HEK293 (cell line): ENCODE measurements around the gene PZP.

ENCODE experiments used
- CTCF ChIA-PET: fragments of 350-600 bp; formaldehyde crosslinking; extraction: SDS; loops from one replicate; lab custom pipeline; 2021; ENCODE audit warnings: antibody characterized with exemption; lab: Yijun Ruan, JAX
- POLR2A ChIA-PET: fragments of 300-600 bp; formaldehyde crosslinking; extraction: SDS; loops from one replicate; lab custom pipeline; 2020; ENCODE audit warnings: antibody characterized with exemption, inconsistent platforms; lab: Yijun Ruan, JAX
- H3K27ac ChIP-seq: fragments of 200-500 bp; sonication (Bioruptor generic); 2 replicates; pipeline ENCODE4 v1.5.1; 2014; ENCODE audit warnings: low read depth, low read length, control low read depth, inconsistent platforms; ENCODE audit errors: extremely low read depth
- H3K36me3 ChIP-seq, 2 experiments: fragments of 200-500 bp in 1 of 2; sonication (Bioruptor generic) in 1 of 2; 1 replicate in 1 of 2; 2 replicates in 1 of 2; pipeline ENCODE4 v1.5.1; 2014 to 2017; ENCODE audit warnings: inconsistent platforms in 2 of 2, low read length in 2 of 2; ENCODE audit not compliant: control insufficient read depth in 2 of 2, insufficient read depth in 1 of 2
- H3K4me1 ChIP-seq: fragments of 200-500 bp; sonication (Bioruptor generic); 2 replicates; pipeline ENCODE4 v1.5.1; 2014; ENCODE audit warnings: mild to moderate bottlenecking, low read length, inconsistent platforms; ENCODE audit not compliant: control insufficient read depth, insufficient read depth
- H3K4me3 ChIP-seq: 2 replicates; pipeline ENCODE4 v1.5.1; 2011; ENCODE audit warnings: low read depth, mild to moderate bottlenecking, control low read depth, low read length, moderate library complexity
- H3K9me3 ChIP-seq: fragments of 200-500 bp; sonication (Bioruptor generic); 2 replicates; pipeline ENCODE4 v1.5.1; 2014; ENCODE audit warnings: low read depth, low read length, inconsistent platforms; ENCODE audit not compliant: control insufficient read depth, insufficient read depth
- BCL11A ChIP-seq: fragments of 450-650 bp; formaldehyde crosslinking; IDR thresholded peaks from 2 replicates; pipeline ENCODE4 v1.5.1; 2016; ENCODE audit warnings: low read depth, missing biosample characterization, missing genetic modification characterization
- GFI1B ChIP-seq: fragments of 450-650 bp; formaldehyde crosslinking; IDR thresholded peaks from 2 replicates; pipeline ENCODE4 v1.5.1; 2016; ENCODE audit warnings: missing biosample characterization, missing genetic modification characterization
- PRDM2 ChIP-seq: fragments of 450-650 bp; formaldehyde crosslinking; IDR thresholded peaks from 2 replicates; pipeline ENCODE4 v1.5.1; 2016; ENCODE audit warnings: missing biosample characterization, missing genetic modification characterization, borderline replicate concordance
- YY1 ChIP-seq: fragments of 450-650 bp; formaldehyde crosslinking; IDR thresholded peaks from 2 replicates; pipeline ENCODE4 v1.5.1; 2018; ENCODE audit warnings: missing biosample characterization, missing genetic modification characterization
- ZNF157 ChIP-seq: fragments of 450-650 bp; formaldehyde crosslinking; IDR thresholded peaks from 2 replicates; pipeline ENCODE4 v1.5.1; 2016; ENCODE audit warnings: missing biosample characterization, missing genetic modification characterization
- ZNF202 ChIP-seq: fragments of 450-650 bp; formaldehyde crosslinking; IDR thresholded peaks from 2 replicates; pipeline ENCODE4 v1.5.1; 2016; ENCODE audit warnings: missing biosample characterization, missing genetic modification characterization, borderline replicate concordance
- ZNF24 ChIP-seq: fragments of 450-650 bp; formaldehyde crosslinking; IDR thresholded peaks from 2 replicates; pipeline ENCODE4 v1.5.1; 2016; ENCODE audit warnings: missing biosample characterization, missing genetic modification characterization
- ZNF266 ChIP-seq: fragments of 450-650 bp; formaldehyde crosslinking; IDR thresholded peaks from 2 replicates; pipeline ENCODE4 v1.5.1; 2016; ENCODE audit warnings: missing biosample characterization, missing genetic modification characterization, low read depth
- ZNF350 ChIP-seq: fragments of 450-650 bp; formaldehyde crosslinking; IDR thresholded peaks from 2 replicates; pipeline ENCODE4 v1.5.0; 2017; ENCODE audit warnings: missing biosample characterization, mild to moderate bottlenecking, missing genetic modification characterization
- ZNF37A ChIP-seq: fragments of 450-650 bp; IDR thresholded peaks from 2 replicates; pipeline ENCODE4 v1.5.1; 2018; ENCODE audit warnings: missing biosample characterization, missing genetic modification characterization
- ZNF391 ChIP-seq: fragments of 450-650 bp; formaldehyde crosslinking; IDR thresholded peaks from 2 replicates; pipeline ENCODE4 v1.5.1; 2016; ENCODE audit warnings: low read depth, missing biosample characterization, missing genetic modification characterization, borderline replicate concordance
- ZNF404 ChIP-seq: fragments of 450-650 bp; formaldehyde crosslinking; IDR thresholded peaks from 2 replicates; pipeline ENCODE4 v1.5.1; 2017; ENCODE audit warnings: missing biosample characterization, missing genetic modification characterization
- ZNF548 ChIP-seq: fragments of 450-650 bp; formaldehyde crosslinking; IDR thresholded peaks from 2 replicates; pipeline ENCODE4 v1.5.1; 2016; ENCODE audit warnings: missing biosample characterization, missing genetic modification characterization
- ZNF549 ChIP-seq: fragments of 450-650 bp; IDR thresholded peaks from 2 replicates; pipeline ENCODE4 v1.5.1; 2018; ENCODE audit warnings: missing biosample characterization, missing genetic modification characterization, mild to moderate bottlenecking, inconsistent platforms, moderate library complexity
- ZNF555 ChIP-seq: fragments of 450-650 bp; formaldehyde crosslinking; conservative IDR thresholded peaks from 2 replicates; pipeline ENCODE4 v1.5.1; 2017; ENCODE audit warnings: missing biosample characterization, mild to moderate bottlenecking, missing genetic modification characterization, inconsistent platforms
- ZNF639 ChIP-seq: fragments of 450-650 bp; formaldehyde crosslinking; IDR thresholded peaks from 2 replicates; pipeline ENCODE4 v1.5.1; 2016; ENCODE audit warnings: missing biosample characterization, missing genetic modification characterization
- ZNF654 ChIP-seq: fragments of 450-650 bp; formaldehyde crosslinking; IDR thresholded peaks from 2 replicates; pipeline ENCODE4 v1.5.1; 2016; ENCODE audit warnings: low read depth, missing biosample characterization, missing genetic modification characterization
- ZNF664 ChIP-seq: fragments of 450-650 bp; formaldehyde crosslinking; IDR thresholded peaks from 2 replicates; pipeline ENCODE4 v1.5.1; 2016; ENCODE audit warnings: missing biosample characterization, missing genetic modification characterization
- ZNF704 ChIP-seq: fragments of 450-650 bp; formaldehyde crosslinking; IDR thresholded peaks from 2 replicates; pipeline ENCODE4 v1.5.1; 2016; ENCODE audit warnings: missing biosample characterization, missing genetic modification characterization

PZP gene

GRCh38 chr12:9149372-9149771 is 58.8 kb downstream of the PZP start:
- Histone ChIP-seq H3K27ac (no peak overlapping the region), H3K4me1 (no peaks in the 10 kb centered on the region), H3K36me3 (no peaks in the 10 kb centered on the region), H3K9me3 (no peaks in the 10 kb centered on the region), H3K4me3 (no peak overlapping the region)
- ChIA-PET CTCF (interaction anchor here (1.1 kb wide), 1 partner anchor 192 kb away, joined by 5 read pairs; no protein-coding TSS in a partner anchor), POLR2A (no interaction called here)
- TF ChIP-seq ZNF664 (tag by site-specific recombination): no peak

GRCh38 chr12:9148926-9149325 is 59.3 kb downstream of the PZP start:
- Histone ChIP-seq H3K4me1 (no peaks in the 10 kb centered on the region), H3K27ac (no peak overlapping the region), H3K9me3 (no peaks in the 10 kb centered on the region), H3K4me3 (no peak overlapping the region), H3K36me3 (no peaks in the 10 kb centered on the region)
- no peak for TF ChIP-seq BCL11A (tag by site-specific recombination)
- TF ChIP-seq ZNF548 (tag by site-specific recombination): no peak
- TF ChIP-seq ZNF704 (tag by site-specific recombination): no peak
- no peak for TF ChIP-seq ZNF549 (tag by site-specific recombination)
- no peak for TF ChIP-seq ZNF555
- TF ChIP-seq PRDM2: no peak
- TF ChIP-seq ZNF266 (tag by site-specific recombination): no peak
- no peak for TF ChIP-seq ZNF202 (tag by site-specific recombination)
- TF ChIP-seq GFI1B (tag by site-specific recombination): no peak
- TF ChIP-seq ZNF350 (tag by site-specific recombination): no peak
- CTCF ChIA-PET: no interaction called here
- POLR2A ChIA-PET: no interaction called here

GRCh38 chr12:9147461-9147860 is 60.7 kb downstream of the PZP start:
- H3K9me3 ChIP-seq: no peaks in the 10 kb centered on the region
- no peak overlapping the region for H3K27ac ChIP-seq
- TF ChIP-seq ZNF24 (tag by site-specific recombination): no peak
- TF ChIP-seq ZNF549 (tag by site-specific recombination): no peak
- TF ChIP-seq ZNF654 (tag by site-specific recombination): no peak
- no peak for TF ChIP-seq ZNF639
- no peak for TF ChIP-seq ZNF404 (tag by site-specific recombination)
- TF ChIP-seq YY1 (tag by site-specific recombination): no peak
- TF ChIP-seq ZNF37A: no peak
- no peak for TF ChIP-seq ZNF391 (tag by site-specific recombination)
- TF ChIP-seq ZNF157: no peak
- POLR2A ChIA-PET: no interaction called here
- no peaks in the 10 kb centered on the region for H3K4me1 ChIP-seq
- no peak overlapping the region for H3K4me3 ChIP-seq
- CTCF ChIA-PET: interaction anchor here (0.6 to 1.0 kb wide), 3 partner anchors 12 to 182 kb away, joined by 3 read pairs; no protein-coding TSS in a partner anchor
- H3K36me3 ChIP-seq: no peaks in the 10 kb centered on the region
